ENCODE results near the gene TSHZ1.

Gene TSHZ1

DNA sequence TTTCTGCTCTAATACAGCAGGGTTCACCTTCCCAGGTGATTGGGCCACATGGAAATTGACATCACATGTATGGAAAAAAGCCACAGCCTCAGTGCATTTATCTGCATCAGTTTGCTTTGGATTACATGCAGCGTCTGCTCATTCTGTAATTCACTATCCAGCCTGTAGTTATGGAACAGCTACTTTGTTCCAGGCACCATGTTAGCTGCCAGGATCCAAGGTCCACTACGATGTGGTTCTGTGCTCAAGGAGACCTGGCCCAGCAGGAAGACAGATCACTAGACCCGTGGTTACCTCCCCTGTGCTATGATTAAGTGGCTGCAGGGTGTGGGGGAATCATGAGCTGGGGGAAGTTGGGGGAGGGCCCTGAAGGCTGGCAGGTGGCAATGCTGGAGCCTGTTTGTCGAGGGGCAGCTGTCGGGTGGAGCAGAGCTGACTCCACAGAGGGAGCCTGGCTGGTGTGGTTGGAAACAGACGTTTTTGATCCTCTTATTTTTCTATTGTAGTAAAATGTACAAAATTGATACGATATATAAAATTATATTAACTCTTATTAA, 58.6 kb downstream of the TSHZ1 start:
- no peak for DNase-seq (ENCODE audit: low read depth)

- no peak for DNase-seq (ENCODE audit: low read depth)
These were observed 59.1 kb downstream of the TSHZ1 start for GRCh38 chr18:75269696-75270095.

- DNase-seq (ENCODE audit: low read depth), result no peak
These were observed 61.4 kb downstream of the TSHZ1 start for GRCh38 chr18:75271952-75272351.

DNA sequence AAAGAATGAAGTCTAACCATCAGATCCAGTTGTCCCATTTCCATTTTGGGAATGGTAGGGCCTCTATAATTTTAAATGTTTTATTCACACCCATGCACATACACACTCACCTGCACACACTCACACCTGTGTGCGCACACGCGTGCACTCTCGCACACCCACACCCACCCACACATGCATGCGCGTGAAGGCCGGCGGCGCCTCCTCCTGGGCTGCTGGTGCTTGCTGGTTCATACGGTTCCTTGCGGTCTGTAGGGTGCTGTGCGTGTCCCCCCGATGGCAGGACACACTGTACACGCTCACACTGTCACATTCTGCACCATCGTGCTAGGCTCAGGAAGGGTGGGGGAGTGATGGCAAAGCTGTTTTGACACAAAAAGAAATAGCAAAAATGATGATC, 63.2 kb downstream of the TSHZ1 start:
- no peak for DNase-seq (ENCODE audit: low read depth)

GRCh38 chr18:75275226-75275625, 64.6 kb downstream of the TSHZ1 start:
- no peak for DNase-seq (ENCODE audit: low read depth)

DNA sequence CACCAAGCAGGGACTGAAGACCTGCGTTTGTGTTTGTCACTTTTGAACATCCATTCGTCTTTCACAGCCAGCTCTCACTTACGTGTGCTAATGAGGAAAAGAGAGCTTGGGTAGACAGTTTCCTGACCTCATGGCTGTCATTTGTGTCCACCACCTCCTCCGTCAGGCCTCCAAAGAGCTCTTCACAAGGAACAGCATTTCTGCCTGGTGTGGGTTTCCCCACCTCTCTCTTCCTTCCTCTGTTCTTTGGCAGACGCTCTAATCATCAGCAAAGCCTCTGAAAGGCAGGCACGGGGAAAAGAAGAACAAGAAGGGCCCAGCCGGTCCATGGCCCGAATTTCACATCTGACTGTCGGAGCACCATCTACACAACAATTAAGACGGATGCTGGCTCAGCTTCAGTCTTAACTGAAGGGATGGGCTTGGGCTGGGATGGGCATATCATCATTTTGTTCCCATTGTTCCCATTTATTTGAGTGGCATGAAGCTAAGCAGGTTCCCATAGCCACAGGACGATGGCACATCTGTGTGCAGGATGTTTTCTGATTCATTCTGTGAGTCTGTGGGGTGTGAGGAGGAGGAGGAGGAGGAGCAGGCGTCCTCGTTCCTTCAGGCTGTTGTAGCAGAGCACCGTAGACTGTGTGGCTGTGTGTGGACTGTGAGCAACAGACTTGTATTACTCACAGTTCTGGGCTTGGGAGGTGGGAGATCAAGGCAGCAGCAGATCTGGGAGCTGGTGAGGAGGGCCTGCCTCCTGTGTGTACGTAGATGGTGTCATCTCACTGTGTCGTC, 66.4 kb downstream of the TSHZ1 start:
- no peak for DNase-seq (ENCODE audit: low read depth)

DNA sequence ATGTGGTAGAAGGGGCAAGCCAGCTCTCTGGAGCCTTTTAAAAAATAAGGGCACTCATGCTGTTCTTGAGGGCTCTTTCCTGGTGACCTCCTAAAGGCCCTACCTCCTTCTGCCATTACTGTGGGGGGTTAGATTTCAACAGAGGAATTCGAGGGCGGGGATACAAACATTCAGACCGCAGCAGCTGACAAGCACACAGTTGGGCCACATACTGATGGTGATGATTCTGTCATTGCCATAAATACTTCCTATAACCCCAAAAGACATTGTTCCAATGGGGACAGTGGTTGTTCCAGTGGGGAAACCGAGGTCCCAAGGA, 67.0 kb downstream of the TSHZ1 start:
- DNase-seq (ENCODE audit: low read depth), result no peak

GRCh38 chr18:75279381-75279780, 68.8 kb downstream of the TSHZ1 start:
- DNase-seq (ENCODE audit: low read depth), result no peak

- DNase-seq (ENCODE audit: low read depth), result no peak
These were observed 70.1 kb downstream of the TSHZ1 start for GRCh38 chr18:75280427-75281280.

DNA sequence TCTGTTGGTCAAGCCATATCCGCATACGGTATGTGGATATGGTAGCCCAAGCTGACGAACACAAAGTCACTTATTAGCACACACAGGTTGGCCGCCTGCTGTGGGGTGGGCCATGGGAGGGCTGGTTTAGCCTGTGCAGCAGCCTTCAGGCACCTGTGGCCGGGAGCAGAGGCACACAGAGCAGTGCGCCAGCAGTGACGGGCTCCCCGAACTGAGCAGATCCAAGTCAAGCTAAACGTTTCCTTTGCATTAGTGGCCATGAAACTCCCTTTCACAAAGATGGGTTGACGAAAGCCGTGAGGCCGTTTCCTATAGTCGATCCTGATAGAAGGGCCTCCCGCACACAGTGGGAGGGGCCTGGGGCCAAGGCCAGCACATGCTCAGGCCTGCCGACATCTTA, 72.1 kb downstream of the TSHZ1 start:
- DNase-seq (ENCODE audit: low read depth), result no peak

DNA sequence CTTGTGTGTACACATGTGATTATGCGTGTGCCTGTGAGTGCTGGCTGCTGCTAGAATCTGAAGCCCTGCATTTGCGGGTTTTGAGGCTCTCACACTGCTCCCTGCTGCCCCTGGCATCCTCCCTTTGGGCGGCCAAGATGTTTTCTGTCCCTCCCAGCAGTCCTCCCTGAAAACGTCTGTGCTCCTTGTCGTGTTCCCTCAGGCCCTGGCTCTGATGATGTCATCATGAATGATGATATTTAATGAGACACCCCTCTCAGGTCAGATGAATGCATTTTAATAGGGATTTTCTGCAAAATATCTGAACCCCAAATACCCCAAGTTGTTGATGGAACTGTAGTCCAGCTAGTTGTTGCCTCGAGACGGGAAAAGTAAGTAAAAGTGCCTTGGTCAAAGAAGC, 73.1 kb downstream of the TSHZ1 start:
- DNase-seq (ENCODE audit: low read depth), result no peak

DNA sequence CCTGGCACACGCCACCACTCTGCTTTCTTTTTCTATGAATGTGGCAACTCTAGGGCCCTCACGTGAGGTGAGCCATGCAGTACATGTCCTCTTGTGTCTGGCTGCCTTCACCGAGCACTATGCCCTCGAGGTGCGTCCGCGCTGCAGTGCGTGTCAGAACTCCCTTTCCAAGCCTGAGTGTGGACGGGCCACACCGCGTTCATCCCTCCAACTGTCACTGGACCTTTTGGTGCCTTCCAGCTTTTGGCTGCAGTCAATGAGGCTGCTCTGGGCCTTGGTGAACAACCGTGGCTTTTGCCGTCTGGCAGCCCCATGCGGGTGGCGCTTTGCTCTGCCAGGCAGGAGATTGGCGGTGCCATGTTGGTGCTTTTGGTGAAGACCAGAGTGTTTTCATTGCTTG, 74.0 kb downstream of the TSHZ1 start:
- no peak for DNase-seq (ENCODE audit: low read depth)

GRCh38 chr18:75285876-75286275, 75.3 kb downstream of the TSHZ1 start:
- DNase-seq (ENCODE audit: low read depth), result no peak

GRCh38 chr18:75287006-75287405, 76.4 kb downstream of the TSHZ1 start:
- no peak for DNase-seq (ENCODE audit: low read depth)

GRCh38 chr18:75287700-75288099, 77.1 kb downstream of the TSHZ1 start:
- DNase-seq (ENCODE audit: low read depth), result no peak

- DNase-seq (ENCODE audit: low read depth), result no peak
These were observed 79.2 kb downstream of the TSHZ1 start for GRCh38 chr18:75289761-75290160.

DNA sequence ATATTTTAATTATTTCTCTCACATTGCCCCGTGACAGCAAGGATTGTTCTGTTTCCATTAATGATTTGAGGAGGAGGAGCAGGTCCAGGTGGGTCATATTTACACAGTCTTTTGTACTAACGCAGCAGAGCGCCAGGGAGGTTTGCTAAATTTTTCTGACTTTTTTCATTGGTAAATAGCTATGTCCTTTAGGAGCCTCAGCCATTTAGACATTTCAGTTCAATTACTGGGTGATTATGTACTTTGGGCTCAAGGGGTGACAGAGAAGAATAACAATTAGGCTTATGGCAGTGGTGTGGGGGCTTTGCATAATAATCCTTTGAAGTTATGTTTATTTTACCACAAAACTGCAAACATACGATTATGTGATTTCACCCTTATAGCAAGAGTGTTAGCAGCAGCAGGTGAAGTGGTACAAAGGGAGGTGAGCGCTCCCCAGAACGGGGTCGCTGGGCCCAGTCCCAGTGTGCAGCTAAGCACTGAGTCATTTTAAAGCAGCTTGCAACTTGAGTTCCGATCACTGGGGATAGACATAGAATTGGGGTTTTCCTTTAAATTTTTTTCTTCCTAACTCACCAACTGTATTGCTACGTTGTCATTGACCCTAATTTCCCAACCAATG, 80.3 kb downstream of the TSHZ1 start:
- no peak for DNase-seq (ENCODE audit: low read depth)

GRCh38 chr18:75291460-75291859, 80.9 kb downstream of the TSHZ1 start:
- DNase-seq (ENCODE audit: low read depth), result no peak

DNA sequence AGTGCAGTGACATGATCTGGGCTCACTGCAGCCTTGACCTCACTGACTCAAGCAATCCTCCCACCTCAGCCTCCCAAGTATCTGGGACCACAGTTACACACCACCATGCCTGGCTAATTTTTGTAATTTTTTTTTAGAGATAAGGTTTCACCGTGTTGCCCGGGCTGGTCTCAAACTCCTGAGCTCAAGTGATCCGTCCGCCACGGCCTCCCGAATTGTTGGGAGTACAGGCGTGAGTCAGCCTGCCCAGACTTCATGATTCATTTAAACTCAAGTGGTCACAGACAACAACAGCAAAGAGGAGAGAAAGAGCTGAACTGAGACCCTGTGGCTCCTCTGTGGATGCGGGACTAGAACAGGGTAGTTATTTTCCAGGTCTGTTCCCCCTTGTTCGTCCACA, 83.0 kb downstream of the TSHZ1 start:
- DNase-seq (ENCODE audit: low read depth), result no peak

GRCh38 chr18:75297731-75298130, 87.1 kb downstream of the TSHZ1 start:
- DNase-seq (ENCODE audit: low read depth), result no peak

- DNase-seq (ENCODE audit: low read depth), result no peak
These were observed 94.3 kb downstream of the TSHZ1 start for GRCh38 chr18:75304678-75305557.

GRCh38 chr18:75305984-75306383, 95.4 kb downstream of the TSHZ1 start:
- DNase-seq (ENCODE audit: low read depth), result no peak

Measured in stimulated activated CD8-positive, alpha-beta memory T cell treated with anti-CD3 and anti-CD28 coated beads, Interleukin-7, amount 100 ng/mL, for 24 hours (primary cell).